HG03066 (cell line): Measurements from ENCODE around the gene HEMGN.

Experiments used
- ATAC-seq: cut with Tn5 transposase; IDR thresholded peaks from one replicate; pipeline ENCODE4 v1.9.1; 2021; ENCODE audit warnings: low read depth; ENCODE audit not compliant: unreplicated experiment

HEMGN gene

DNA sequence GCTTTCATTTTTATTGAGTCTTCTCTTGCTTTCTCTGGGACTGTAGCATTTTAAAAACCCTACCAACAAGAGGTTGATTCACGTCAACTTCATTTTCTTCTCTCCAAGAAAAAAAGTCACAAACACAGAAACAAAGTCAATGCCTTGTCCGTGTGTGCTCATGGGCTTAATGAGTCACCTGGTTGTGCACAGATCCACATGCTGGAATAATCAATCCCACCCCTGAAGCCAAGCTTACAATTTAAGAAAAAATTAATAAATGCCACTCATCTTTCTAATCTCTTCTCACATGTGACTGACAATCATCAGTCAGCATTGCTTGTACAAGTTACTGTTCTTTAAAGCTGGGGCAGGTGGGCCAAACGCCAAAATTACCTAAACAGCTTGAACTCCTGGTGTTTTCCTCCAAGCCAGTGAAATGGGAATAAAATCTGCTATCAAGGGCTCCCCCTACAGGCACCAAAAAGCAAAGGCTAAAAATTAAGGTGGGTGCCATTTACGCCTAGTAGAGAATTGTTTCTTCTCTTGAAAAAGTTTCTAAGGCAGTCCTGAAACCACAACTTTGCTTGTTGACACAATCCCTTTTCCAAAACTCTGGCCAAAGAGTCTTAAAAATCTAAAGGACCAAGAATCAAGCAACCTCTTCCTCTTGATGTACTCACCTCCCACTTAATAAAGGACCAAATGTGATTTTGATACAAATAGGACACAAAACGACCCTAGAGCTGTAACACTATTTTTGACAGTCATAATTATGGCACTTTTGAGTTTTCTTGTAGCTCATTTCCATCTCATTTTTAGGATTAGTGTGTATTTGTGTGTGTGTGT, 37.0 kb downstream of the HEMGN start:
- no peak for ATAC-seq

DNA sequence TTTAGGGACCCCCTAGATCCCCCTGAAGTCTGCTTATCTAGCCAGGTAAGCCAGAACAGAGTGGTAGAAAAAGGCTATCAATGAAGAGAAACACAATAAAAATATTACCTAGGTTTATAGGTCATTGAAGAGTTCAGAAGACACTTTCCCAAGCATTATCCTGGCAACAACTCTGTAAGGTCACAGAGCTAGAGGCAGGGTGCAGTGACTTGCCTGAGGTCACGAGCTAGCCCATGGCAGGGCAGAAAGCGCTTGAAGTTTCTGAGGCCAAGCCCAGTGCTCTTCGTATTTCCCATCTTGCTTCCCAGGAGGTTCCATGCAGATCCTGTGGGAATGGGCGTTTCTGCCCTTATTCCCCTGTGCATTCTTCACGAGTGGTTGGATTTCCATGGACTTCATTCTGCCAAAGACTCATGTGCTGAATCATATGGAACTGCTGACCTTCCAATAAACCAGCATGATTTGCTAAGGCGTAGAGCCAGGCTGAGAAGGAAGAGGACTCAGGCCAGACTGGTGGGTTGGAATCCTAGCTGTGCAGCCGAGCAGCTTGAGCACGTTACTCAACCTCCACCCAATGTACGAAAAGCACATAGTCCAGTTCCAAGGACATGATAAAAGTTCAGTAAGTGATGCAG, 37.8 kb downstream of the HEMGN start:
- ATAC-seq = no peak

DNA sequence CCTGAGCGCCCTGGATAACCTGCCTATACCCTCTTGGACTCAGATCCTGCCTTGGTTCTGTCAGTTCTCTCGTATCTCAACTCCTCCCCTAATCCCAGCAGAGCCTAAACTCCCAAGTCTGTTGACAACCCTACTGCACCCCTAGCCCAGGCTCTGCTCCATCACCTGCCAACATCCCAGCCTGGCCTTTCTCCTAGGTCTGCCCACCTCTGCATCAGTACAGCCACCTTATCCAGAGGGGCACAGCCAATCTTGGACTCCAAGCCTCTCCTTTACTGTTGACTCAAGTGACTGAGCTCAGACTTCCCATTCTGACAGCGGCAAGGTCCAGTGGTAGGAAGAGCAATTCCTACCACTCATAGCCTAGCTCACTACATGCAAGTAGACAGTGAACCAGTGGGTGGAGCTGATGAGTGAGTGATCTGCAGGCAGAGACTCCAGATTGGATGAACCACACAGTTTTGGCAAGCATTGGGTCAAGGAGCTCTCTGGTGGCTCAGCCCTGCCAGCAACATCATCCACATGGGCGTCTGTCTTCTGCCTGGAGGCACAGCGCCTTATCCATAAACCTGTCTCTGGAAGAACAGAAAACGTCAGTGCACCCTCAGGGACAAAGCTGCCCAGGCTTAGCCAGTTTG, 42.2 kb downstream of the HEMGN start:
- ATAC-seq = no peak

DNA sequence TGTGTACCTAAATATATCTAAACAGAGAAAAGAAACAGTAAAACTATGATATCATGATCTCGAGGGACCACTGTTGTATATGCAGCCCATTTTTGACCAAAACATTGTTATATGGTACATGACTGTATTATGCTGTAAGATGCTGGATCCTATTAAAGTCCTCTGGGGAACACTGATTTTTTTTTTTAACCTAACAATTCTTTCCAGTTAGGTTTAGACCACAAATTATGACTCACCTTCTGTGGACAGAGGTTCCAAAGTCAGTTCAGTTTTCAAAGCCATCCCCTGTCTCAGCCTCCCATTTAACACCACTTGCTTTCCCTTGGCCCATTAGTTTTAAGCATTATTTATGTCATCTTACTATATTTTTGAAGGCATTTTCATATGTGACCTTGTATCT, 42.8 kb downstream of the HEMGN start:
- no peak for ATAC-seq

DNA sequence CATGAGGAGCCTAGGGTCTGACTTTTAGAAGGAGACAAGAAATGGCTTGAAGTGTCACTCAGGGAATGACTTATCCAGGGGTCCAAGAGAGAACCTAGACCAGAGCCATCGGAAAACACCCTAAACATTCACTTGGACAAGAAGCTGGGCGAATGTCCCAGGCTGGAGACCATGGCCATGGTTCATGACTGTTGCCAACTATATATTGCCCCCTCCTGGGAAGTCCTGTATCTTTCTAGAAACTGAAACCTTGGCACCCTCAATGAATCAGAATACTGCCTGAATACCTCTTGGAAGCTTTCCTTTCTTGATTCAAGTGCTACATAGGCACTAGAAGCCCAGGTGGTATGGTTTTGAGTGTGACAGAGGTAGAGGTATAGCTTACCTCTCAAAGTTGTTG, 45.6 kb downstream of the HEMGN start:
- ATAC-seq = no peak

DNA sequence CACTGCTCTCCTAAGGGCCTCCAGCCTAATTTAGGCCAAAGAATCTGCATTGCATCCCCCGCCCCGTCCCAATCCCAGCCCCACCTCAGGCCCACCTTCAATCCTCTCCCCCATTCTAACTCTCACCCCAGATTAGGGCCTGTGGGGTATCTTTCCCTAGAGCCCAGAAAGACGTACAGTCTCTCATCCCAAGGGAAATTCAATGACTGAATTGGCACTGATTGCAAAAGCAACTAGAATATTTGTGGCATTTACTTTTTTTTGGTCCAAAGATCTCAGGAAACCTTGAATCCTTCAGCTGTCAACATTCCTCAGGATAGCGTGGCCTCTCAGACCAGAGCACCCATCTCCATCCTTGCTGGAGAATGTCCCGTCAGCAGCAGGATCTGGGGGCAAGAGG, 46.2 kb downstream of the HEMGN start:
- no peak for ATAC-seq

DNA sequence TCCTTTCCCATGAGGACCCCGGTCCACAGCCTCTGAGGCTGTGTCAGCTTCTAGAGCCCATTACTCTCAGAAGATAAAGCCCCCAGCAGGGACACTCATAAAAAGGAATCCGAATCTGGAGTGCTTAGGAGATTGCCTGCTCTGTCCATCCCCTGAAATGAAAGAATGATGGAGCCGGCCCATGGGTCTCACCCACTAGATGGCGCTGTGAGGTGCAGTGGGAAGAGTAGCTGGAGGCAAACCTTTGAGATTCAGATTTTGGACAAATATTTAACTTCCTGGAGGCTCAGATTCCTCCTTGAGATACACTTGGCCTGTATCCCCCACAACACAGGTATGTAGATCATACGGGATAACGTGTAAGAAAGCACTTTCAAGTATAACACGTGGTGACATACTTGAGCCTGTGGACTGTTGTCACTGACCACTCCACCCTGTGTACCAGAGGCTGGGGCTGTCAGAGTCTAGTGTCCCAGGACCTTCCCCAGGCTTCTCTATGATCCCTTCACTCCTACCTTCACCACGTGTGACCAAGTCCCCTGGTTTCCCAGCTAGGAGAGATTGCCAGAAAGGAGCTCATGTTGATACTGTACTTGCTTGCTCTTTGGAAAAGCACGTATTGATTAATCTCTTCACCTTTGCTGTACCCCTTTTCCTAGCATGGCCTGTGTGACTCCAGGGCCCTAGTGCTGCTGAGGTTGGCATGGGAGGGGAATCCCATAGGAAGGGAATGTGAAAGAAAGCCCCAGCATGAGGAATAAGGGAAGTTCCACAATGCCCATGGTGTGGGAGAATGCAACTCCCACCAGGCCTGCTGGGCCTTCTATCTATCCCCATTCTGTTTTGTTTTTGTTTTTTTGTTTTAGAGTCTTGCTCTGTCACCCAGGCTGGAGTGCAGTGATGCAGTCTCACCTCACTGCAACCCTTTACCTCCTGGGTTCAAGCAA, 47.8 kb downstream of the HEMGN start:
- ATAC-seq = no peak

DNA sequence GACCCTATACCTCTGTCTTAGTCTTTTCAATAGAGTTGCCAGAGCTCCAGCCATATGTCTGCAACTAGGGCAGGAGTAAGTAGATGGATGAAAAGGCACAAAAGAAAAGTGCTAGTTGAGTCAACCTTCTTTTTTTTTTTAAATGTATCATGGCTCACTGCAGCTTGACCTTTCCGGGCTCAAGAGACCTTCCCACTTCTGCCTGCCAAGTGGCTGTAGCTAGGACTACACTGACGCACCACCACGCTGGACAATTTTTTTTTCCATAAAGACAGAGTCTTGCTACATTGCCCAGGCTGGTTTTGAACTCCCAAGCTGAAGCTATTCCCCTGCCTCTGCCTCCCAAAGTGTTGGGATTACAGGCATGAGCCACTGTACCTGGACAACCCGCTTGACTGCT, 57.6 kb downstream of the HEMGN start:
- no peak for ATAC-seq
